Ecto neural progenitor cell (in vitro differentiated cells): Measurements from ENCODE around the gene FOXE1.

ENCODE experiments used
- DNase-seq: peaks from one replicate; pipeline ENCODE4 v3.0.0-alpha.2; 2018; ENCODE audit warnings: low spot score

Gene FOXE1

DNA sequence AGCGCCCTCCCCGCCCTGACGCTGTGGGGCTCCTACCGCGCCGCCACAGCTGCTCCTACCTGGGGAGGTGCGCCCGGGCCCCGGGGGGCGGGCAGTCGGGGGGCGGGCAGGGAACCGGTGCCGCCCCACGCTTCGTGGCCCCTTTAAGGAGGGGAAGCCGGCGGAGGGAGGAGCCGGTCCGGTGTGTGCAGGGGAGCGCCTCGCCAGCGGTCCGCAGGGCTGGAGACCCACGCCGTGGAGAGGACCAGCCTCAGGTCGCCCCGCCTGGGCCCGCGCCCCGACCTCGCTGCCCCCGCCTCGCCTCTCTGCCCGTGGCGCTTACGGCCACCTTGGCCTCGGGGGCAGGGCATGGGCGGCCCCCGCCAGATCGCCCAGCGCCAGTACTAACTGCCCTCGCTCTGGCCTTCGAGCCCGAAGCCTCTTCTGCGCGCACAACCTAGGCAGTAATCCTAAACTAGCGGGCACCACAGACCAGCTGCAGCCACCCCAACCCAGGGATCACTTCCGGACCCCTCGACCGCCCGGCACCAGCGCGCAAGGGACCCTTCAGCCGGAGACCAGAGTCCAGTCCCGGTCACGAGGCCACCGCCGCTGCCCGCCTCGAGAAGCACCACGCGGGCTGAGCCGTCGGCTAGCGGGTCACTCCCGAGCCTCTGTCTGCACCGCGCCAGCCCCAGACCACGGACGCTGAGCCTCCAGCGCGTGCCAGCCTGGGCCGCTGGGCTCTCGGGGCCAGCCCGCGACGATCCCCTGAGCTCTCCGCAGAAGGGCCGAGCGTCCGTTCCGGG lies at the start of gene FOXE1:
Gene FOXE1, plus strand, starts transcription at position 171 of the 788 bp plus-strand sequence. CDS start 689 bp downstream, outside the sequence.
- DNase-seq: no peak

DNA sequence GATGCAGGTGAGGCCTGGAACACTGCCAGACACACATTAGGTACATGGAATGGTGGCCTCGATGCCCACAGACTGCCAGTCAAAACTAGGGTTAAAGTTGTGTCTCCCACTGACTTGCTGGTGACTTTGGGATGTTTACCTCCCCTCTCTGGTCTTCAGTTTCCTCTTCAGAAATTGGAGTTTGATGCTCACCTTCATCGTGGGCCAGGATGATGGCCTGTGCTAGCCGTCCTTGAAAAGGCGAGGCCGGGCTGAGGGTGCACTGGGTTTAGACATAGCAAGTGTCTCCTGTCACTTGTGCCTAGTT lies 49.0 kb upstream of the FOXE1 start:
- DNase-seq: no peak

DNA sequence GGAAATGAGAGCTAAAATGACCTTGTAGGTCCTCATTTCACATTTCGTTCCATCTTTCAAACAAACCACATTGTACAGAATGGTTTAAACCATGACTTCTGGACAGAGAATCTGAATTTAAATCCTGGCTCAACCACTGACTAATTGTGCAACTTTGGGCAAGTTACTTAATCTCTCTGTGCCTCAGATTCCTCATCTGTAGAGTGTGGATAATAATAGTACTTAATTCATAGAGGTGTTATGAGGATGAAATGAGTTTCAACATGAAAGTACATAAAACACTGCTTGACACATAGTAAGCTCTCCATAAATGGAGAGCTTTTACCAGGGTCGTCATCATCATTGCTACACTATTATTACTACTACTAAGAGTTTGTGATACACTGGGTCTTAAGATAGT lies 46.3 kb upstream of the FOXE1 start:
- no peak for DNase-seq

DNA sequence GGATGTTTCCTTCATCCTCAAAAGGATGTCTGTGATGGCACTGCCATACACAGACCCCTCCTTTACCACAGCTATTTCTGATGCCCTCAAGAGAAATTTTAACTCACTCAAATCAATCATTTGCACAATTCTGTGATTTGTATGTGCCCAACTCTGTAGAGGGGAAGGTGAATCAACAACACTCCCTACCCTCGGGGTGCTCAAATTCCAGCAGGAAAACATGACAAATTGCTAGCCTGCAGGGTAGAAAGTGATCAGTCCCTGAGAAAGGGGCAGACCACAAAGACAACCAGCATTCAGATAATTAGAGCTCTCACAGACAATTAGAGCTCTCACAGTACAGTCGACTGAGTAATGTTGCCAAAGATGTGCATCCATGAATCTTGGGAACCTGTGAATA lies 45.3 kb upstream of the FOXE1 start:
- DNase-seq: no peak

DNA sequence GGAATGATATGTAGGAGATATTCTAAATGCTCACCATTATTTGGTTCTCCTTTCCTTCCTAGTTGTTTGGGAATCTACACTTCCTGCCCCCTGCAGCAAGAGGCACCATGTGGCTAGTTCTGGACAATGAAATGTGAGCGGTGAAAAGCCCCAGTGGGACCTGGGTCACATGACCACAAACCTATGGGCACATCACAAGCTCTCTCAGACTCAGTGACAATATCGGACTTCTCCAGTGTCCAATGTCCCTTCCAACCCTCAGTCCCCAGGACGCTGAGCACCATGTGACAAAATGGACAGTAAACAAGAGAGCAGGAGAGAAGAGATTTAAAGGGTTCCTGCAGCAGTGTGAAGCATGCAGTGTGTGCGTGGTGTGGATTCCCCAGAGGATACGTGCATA lies 44.6 kb upstream of the FOXE1 start:
- DNase-seq: no peak

DNA sequence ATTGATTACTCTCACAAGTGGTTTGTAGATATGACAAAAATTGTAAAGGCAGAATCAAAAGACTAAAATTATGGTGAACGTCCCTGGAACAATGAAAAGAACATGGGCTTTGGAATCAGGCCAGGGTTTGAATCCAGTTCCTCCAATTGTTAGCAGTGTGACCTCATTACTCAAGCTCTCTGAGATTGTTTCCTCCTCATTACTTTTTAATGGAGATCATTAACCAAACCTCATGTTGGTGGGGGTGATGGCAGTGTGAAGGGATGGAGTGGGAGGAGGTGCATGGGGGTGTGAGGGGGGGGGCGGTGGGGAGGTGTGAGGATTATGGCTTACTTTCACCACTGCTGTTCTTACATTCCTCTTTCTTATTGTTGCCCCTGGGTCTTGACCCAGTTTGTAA lies 44.1 kb upstream of the FOXE1 start:
- no peak for DNase-seq

DNA sequence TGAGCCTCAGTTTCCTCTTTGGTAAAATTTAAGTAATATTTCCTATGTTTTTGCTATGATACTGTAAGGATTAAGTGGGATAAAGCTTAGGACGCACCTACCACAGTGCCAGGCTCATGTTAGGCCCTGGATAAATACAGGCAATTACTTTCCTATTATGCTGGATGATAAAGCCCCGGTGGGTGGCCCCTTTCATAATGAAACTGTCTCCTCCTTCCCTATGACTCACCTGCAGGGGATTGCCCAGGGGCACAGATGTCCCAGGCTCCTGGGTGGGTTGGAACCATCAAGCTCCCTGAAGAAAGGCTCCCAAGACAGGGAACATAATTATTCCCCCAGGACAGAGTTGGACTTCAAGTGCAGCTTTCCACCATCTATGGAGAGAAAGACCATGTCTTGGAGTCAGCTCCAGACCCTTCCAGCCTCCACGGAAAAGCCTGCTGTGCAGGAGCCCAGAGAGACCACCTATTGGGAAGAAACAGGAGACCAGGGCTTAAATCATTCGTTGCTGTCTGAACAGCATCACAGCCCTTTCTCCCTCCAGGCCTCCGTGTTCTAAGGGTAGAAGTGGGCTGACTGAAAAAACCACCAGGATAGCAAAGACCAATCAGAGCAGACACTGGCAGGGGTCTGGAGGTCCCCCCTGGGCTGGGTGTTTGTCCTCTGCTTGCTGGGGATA lies 43.2 kb upstream of the FOXE1 start:
- DNase-seq: no peak

DNA sequence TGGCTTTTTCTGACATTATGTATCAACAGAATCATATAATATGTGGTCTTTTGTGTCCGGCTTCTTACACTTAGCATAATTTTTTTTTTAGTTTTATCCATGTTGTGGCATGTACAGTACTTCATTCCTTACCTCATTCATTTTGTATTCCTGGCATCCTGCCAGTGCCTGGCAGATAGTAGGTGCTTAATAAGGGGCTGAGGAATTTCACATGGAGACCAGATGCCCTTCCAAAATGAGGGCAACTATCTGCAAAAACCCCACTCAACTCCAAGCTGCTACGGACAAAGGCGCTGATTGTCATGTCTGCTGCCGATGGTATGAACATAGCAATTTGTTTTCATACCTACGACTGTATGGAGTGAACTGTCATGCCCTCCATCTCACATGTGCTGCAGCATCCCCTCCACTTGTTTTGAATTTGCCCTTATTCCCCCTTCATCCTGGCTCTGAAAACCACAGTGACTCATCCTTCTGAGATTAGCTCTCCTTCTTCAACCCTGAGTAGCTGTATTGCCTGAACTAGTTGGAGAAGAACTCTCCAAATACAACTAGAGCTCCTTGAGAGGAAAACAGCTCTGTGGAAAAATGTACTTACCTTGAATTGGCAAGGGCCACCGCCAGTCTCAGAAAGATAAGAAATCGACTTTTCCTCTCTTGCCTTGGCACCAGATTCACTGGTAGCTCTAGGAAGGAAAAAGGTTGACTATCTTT lies 41.3 kb upstream of the FOXE1 start:
- DNase-seq: no peak

DNA sequence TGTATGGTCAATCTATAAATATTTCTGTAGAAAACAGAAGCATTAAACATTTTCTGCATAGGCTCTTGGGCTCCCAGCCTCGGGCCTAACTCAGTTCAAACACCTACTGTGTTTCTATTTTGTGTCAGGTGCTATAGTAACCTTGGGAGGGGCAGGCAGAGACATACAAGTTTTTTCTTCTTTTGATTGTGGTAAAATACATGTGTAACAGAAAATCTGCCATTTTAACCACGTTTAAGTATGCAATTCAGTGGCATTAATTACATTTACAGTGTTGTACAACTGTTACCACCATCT lies 40.8 kb upstream of the FOXE1 start:
- no peak for DNase-seq

DNA sequence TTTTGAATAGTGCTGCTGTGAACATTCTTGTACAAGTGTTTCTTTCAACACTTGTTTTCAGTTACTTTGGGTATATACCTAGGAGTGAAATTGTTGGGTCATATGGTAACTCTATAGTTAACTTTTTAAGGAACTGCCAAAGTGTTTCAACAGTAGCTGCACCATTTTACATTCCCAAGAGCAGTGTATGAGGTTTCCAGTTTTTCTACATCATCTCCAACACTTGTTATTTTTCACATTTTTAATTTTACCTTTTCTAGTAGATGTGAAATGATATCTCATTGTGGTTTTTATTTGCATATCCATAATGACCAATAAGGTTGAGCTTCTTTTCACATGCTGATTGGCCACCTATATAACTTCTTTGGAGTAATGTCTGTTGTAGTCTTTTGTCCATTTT lies 40.0 kb upstream of the FOXE1 start:
- no peak for DNase-seq

DNA sequence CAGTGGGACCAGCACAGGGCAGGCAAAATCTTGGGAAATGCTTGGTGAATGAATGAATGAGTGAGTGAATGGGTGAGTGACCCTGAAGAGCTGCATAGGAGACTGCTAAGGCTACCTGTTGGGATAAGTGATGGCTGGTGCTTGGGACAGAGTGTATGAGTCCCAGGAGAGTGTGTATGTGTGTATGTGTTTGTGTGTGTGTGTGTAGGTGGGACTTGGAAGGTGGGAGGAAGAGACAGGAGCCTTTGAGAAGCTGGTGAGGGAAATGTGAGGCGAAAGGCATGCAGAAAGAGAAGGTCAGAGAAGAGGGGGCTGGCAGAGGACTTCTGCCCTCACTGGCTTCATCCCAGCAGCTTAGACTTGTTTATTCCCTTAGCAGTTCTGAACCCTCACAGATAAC lies 33.3 kb upstream of the FOXE1 start:
- DNase-seq: no peak

DNA sequence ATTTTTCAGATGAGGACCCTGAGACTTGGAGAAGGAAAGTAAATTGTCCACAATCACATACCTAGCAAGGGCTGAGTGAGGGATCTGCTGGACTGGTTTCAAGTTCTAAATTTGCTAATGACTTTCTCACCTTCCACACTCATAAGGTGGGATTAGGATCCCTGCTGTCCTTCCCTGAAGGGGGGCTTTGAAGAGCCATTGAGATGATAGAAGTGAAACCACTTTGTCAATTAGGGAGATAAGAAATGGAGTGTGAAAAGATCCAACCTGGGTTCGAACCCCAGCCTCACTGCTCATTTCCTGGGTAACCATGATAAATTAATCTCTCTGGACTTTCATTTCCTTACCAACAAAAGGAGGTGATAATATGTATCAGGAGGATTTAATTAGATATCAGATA lies 32.7 kb upstream of the FOXE1 start:
- DNase-seq: no peak

DNA sequence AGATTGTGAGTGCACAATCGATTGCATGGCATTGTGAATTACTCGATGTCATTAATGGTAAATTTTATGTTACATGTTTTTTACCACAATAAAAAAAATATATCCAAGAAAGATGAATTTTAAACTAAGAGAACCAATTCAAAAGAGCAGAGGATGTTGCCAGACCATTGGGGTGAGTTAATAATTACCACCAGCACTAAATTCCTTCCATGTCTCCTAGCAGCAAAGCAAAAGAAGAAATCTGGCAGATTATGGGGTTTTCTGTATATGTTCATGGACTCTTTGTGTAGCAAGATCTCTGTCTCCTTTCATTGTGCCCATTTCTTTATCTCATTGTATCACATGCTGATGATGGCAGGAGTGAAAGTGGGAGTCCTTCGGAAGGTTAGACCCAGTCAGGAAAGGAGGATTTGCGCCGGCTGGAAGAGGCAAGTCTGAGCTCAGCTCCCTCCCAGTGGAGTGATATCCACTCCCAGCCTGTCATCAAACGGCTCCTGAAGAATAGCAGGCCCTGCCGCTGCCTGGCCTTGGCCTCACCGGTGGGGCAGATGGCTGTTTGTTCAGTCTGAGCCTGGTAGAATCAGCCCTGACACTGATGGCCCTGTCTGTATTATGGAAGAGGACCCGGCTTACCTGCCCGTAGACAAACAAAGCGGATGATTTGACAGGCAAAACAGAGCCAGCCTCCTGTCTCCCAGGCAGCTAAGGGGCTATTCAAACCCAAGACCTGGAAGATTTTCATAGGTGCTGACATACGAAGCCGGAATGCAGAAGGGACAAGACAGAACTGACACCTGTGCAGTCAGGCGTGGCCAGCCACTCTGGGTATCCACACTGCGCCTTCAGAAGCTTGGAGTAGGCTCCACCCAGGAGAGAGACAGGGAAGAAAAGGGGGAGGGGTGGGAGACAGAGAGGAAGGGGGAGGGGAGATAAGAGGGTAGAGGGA lies 21.9 kb upstream of the FOXE1 start:
- DNase-seq: no peak

DNA sequence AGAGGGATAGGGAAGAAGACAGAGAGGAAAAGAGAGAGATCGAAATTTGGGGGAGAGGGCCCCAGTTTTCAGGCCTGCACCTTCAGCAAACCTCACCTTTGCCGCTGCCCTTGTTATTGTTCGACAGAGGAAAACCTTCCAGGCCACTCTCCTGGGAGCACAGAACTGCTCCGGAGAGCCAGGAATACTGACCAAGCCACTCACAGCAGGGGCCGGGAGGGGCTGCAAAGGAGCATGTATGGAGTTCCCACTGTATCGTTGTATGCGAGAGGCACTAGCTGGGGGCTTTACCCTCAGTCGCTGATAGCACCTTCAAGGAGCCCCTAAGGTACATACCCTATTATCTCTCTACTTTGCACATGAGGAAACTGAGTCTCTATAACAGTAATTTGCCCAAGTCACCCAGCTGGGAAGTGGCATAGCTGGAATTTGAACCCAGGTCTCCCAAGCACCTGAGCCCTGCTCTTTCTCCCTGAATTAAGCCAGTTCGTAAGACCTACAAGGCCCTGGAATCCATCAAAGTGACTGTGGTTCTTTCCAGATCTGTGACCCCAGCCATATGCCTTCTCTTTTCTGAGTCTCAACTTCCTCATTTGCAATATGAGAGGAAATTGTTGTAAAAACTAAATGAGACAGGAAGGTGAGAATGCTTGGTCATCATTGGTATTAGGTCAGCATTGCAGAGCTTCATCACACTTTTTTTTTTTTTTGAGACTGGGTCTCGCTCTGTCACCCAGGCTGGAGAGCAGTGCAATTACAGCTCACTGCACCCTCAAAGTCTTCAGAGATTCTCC lies 21.0 kb upstream of the FOXE1 start:
- no peak for DNase-seq

DNA sequence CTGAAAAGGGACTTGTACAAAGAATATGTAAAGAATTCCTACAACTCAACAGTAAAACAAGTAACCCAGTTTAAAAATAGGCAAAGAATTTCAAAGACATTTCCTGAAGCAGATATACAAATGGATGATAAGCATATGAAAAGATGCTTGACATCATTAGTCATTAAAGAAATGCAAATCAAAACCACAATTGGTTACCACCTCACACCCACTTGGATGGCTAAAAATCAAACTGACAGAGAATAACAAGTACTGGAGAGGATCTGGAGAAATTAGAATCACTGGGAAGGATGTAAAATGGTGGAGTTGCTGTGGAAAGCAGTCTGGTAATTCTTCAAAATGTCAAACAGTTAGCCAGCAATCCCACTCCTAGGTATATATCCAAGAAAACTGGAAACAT lies 12.5 kb upstream of the FOXE1 start:
- DNase-seq: no peak

DNA sequence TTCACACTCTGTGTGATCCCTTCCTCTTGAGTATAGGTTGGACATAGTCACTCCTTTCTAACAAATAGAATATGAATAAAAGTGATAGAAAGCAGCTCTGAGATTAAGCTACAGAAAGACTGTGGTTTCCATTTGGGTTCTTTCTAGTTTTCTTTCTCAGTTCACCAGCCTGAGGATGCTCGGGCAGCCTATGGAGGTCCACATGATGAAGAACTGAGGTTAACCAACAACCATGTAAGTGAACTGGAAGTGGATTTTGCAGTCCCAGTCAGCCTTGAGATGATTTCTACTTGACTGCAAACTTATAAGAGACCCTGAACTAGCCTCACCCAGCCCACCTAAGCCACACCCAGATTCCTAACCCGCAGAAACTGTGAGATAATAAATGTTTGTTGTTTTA lies 10.1 kb upstream of the FOXE1 start:
- no peak for DNase-seq

DNA sequence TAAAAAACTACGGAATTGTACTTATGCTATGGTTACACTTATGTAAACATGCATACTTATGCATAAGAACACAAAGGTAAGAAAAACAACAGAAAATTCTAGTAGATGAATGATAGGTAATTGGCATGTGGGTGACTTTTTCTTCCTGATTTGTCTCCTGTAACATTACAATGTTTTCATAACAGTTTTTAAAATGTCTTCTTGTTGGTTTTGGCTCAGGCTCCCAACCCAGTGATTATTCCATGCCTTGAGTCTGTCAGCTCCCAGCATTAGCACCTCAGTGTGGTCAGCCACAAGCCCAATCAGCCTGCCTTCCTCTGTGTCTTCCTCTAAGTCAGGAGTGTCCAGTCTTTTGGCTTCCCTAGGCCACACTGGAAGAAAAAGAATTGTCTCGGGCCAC lies 7.9 kb upstream of the FOXE1 start:
- no peak for DNase-seq

DNA sequence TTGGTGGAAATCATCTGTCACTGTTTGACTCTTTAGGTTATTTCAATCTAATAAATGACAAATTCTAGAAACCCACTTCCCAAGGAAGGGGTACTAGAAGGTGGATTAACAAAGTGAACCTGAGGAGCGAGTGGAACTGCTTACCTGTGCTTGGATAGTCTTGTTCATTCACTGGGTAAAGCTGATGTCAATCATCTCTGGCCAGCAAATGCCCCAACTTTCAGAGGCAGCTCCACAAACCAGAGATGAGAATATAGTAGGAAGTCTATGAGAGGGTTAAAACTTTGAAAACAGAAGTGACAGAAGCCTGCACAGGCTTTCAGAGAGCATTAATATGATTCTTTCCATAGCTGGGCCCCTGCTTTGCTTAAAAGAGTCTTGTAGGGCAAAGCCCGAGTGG lies 7.3 kb upstream of the FOXE1 start:
- DNase-seq: no peak

DNA sequence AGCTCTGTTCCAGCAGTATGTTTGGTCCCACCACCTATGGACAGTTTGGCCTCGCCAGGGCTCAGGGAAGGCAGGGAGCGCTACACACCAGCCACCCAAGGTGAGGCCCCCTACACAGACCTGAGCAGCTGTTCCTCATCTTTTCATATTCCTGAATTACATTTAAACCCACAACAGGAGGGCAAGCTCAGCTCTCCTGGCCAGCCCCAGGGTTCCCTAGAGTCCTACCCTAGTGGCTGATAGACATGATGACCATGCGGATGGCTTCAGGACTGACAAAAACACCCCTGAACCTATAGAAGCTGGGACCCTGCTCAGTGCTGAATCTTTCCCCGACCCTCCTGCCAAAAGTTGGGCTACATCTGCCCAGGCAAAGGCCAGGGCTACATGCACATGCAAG lies 6.7 kb upstream of the FOXE1 start:
- no peak for DNase-seq

DNA sequence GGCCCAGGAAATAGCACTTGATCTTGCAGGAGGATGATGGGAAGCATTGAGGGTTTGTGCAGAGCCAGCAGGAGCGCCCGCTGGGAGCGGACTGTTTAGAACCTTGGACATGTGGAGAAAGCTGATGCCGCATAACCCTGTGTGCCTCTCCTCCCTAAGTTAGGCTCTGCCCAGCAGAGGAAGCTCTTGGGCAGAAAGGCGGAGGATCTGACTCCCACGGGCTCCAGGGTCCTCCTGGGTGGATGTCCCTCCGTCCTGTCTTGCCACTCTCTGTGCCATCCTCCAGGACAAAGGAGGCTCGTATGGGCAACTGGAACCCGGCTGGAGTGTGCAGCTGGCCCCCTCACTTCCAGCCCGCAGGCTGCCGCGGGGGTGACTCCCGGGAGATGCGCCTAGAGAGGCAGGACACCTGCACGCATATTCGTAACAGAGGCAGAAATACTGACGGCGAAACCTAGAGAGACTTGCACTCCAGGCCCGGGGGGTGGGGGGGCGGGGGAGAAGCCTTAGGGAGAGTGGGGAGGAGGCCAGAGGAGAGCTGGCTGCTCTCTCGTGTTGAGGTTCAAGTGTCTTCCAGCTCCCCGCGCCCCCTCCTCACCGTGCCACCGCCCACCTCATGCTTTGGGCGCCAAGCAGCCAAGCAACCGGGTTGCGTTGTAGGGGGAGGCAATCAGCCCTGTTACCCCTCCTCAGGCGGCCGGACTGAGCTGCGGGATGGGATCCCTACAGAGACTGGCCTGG lies 5.4 kb upstream of the FOXE1 start:
- no peak for DNase-seq

DNA sequence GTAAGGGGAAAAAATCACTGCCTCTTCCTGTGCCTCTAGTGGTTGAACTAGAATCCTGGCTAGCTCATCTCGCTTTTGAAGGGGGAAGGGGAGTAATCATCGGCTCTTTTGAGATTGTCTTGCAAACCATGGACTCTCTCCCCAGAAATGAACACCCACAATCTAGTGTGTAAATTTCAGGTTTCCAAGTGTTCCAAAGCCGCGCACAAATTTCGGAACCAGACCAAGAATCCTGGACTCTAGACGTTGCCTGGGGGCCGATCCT lies 4.9 kb upstream of the FOXE1 start:
- DNase-seq: no peak
